NT2/D1 (cell line): ENCODE measurements around the gene TKT.

Experiments
- DNase-seq: peaks from one replicate; pipeline ENCODE4 v3.0.0-alpha.2; 2011; ENCODE audit warnings: low read depth, low spot score
- H3K27me3 ChIP-seq: 2 replicates; pipeline ENCODE4 v1.6.0; 2011; ENCODE audit warnings: mild to moderate bottlenecking; ENCODE audit not compliant: insufficient read length, insufficient read depth
- H3K36me3 ChIP-seq: 2 replicates; pipeline ENCODE4 v1.6.1; 2011; ENCODE audit warnings: mild to moderate bottlenecking, low read length, mixed read lengths; ENCODE audit not compliant: insufficient read depth, insufficient read length
- H3K4me1 ChIP-seq: 2 replicates; pipeline ENCODE4 v1.5.1; 2011; ENCODE audit not compliant: insufficient read depth, insufficient read length
- H3K4me3 ChIP-seq: 2 replicates; pipeline ENCODE4 v1.5.1; 2011; ENCODE audit warnings: low read depth; ENCODE audit not compliant: insufficient read length
- H3K9ac ChIP-seq: 2 replicates; pipeline ENCODE4 v1.6.0; 2011; ENCODE audit warnings: low read depth; ENCODE audit not compliant: insufficient read length
- H3K9me3 ChIP-seq: 2 replicates; pipeline ENCODE4 v1.5.1; 2011; ENCODE audit warnings: mild to moderate bottlenecking, low read length; ENCODE audit not compliant: insufficient read depth
- SUZ12 ChIP-seq: IDR thresholded peaks from 2 replicates; pipeline ENCODE4 v1.6.1; 2011; ENCODE audit not compliant: insufficient read length, insufficient read depth; ENCODE audit errors: extremely low read depth
- YY1 ChIP-seq: IDR thresholded peaks from 2 replicates; pipeline ENCODE4 v1.6.1; 2011; ENCODE audit not compliant: insufficient read length, insufficient read depth
- ZNF274 ChIP-seq: IDR thresholded peaks from 2 replicates; pipeline ENCODE4 v1.6.1; 2011; ENCODE audit warnings: mild to moderate bottlenecking, low read depth, low read length

TKT gene

GRCh38 chr3:53238886-53239285 is 16.9 kb downstream of the TKT start:
- H3K36me3 ChIP-seq, result peaks cover 96% of the 10 kb centered on the region
- peaks cover 57% of the 10 kb centered on the region for H3K4me1 ChIP-seq
- TF ChIP-seq SUZ12 (no peak), YY1 (no peak), ZNF274 (no peak)
- H3K9me3 ChIP-seq, result no peaks in the 10 kb centered on the region
- DNase-seq, result no peak
- no peaks in the 10 kb centered on the region for H3K27me3 ChIP-seq
- H3K9ac ChIP-seq, result no peak overlapping the region
- H3K4me3 ChIP-seq, result no peak overlapping the region

- Histone ChIP-seq H3K4me3 (no peak overlapping the region), H3K27me3 (no peaks in the 10 kb centered on the region), H3K4me1 (peaks cover 50% of the 10 kb centered on the region), H3K36me3 (peaks cover 96% of the 10 kb centered on the region), H3K9me3 (no peaks in the 10 kb centered on the region), H3K9ac (no peak overlapping the region)
- TF ChIP-seq YY1 (no peak), ZNF274 (no peak), SUZ12 (no peak)
- no peak for DNase-seq
These were observed 17.6 kb downstream of the TKT start for GRCh38 chr3:53238051-53238850.

- Histone ChIP-seq H3K9me3 (no peaks in the 10 kb centered on the region), H3K9ac (no peak overlapping the region), H3K27me3 (no peaks in the 10 kb centered on the region), H3K36me3 (peaks cover 96% of the 10 kb centered on the region), H3K4me1 (peaks cover 41% of the 10 kb centered on the region), H3K4me3 (no peak overlapping the region)
- TF ChIP-seq YY1 (no peak), ZNF274 (no peak), SUZ12 (no peak)
- no peak for DNase-seq
These were observed 19.5 kb downstream of the TKT start for GRCh38 chr3:53236112-53236841.

- peaks cover 34% of the 10 kb centered on the region for H3K4me1 ChIP-seq
- H3K36me3 ChIP-seq, result peaks cover 96% of the 10 kb centered on the region
These were observed 20.3 kb downstream of the TKT start for GRCh38 chr3:53235545-53235944.

GRCh38 chr3:53234841-53235232 is 21.0 kb downstream of the TKT start:
- H3K9me3 ChIP-seq, result no peaks in the 10 kb centered on the region
- peaks cover 28% of the 10 kb centered on the region for H3K4me1 ChIP-seq
- no peaks in the 10 kb centered on the region for H3K27me3 ChIP-seq
- TF ChIP-seq YY1 (no peak), ZNF274 (no peak), SUZ12 (no peak)
- H3K9ac ChIP-seq, result no peak overlapping the region
- no peak for DNase-seq
- no peak overlapping the region for H3K4me3 ChIP-seq
- H3K36me3 ChIP-seq, result peaks cover 96% of the 10 kb centered on the region

More at GRCh38 chr3:53235545-53235944, 20.3 kb downstream of the TKT start:
- no peak for TF ChIP-seq ZNF274
- TF ChIP-seq SUZ12, result no peak
- TF ChIP-seq YY1, result no peak
- Histone ChIP-seq H3K9me3 (no peaks in the 10 kb centered on the region), H3K27me3 (no peaks in the 10 kb centered on the region), H3K9ac (no peak overlapping the region), H3K4me3 (no peak overlapping the region)
- no peak for DNase-seq

- Histone ChIP-seq H3K9ac (no peak overlapping the region), H3K36me3 (peaks cover 96% of the 10 kb centered on the region)
- no peak for DNase-seq
These were observed 21.5 kb downstream of the TKT start for GRCh38 chr3:53234130-53234840.

More at GRCh38 chr3:53234130-53234840, 21.5 kb downstream of the TKT start:
- no peaks in the 10 kb centered on the region for H3K27me3 ChIP-seq
- H3K4me3 ChIP-seq, result no peak overlapping the region
- TF ChIP-seq SUZ12 (no peak), YY1 (no peak), ZNF274 (no peak)
- H3K4me1 ChIP-seq, result peaks cover 25% of the 10 kb centered on the region
- H3K9me3 ChIP-seq, result no peaks in the 10 kb centered on the region
